ENCODE data around the gene AEBP2. TPM values are rescaled to one million over a fixed set of nuclear protein-coding genes. Genes with fewer than 3 reads are reported as not detected.
A peak's percentile ranks its signal among the peaks of the same experiment; 100 is the strongest.

Gene AEBP2
- total and polyA plus RNA-seq, 3 donors from 2014 or later, result 30.8 to 62.0 (median 57.7) TPM

- peaks cover 7% of the 10 kb centered on the region for H3K4me1 ChIP-seq
- H3K27ac ChIP-seq, result no peak overlapping the region
- no peak overlapping the region for H3K4me3 ChIP-seq
- H3K36me3 ChIP-seq (ENCODE audit: low read depth, missing control alignments), result no peaks in the 10 kb centered on the region
- DNase-seq, result no peak
- intact Hi-C loops (cut with DNase I; ENCODE audit: low total_unique reads), result no loop called here
- WGBS, 2 donors, result 60 to 69% methylated on average over 3 of the region's 3 CpGs
- TF ChIP-seq CTCF (IDR thresholded peaks at IDR 0.05) (no peak), POLR2A (IDR thresholded peaks at IDR 0.05) (no peak)
- no peaks in the 10 kb centered on the region for H3K9me3 ChIP-seq
- no peaks in the 10 kb centered on the region for H3K27me3 ChIP-seq
Observed at GRCh38 chr12:19437996-19438395, 1.3 kb upstream of the AEBP2 start.

- Histone ChIP-seq H3K36me3 (ENCODE audit: low read depth, missing control alignments) (no peaks in the 10 kb centered on the region), H3K27ac (peak overlapping the region; percentile 97 to 99), H3K4me3 (peak overlapping the region; percentile 98 to 100), H3K9me3 (no peaks in the 10 kb centered on the region), H3K4me1 (peaks cover 7% of the 10 kb centered on the region), H3K27me3 (no peaks in the 10 kb centered on the region)
- DNase-seq, result peak; percentile 75
- TF ChIP-seq POLR2A (IDR thresholded peaks at IDR 0.05) (no peak), CTCF (IDR thresholded peaks at IDR 0.05) (no peak)
- 1% methylated on average over 50 to 71 of the region's 71 CpGs for WGBS, 2 donors
- intact Hi-C loops (cut with DNase I; ENCODE audit: low total_unique reads), result no loop called here
Observed at GRCh38 chr12:19440019-19440858, 947 bp downstream of the AEBP2 start.

- no peak for TF ChIP-seq POLR2A (IDR thresholded peaks at IDR 0.05)
- no peak for TF ChIP-seq CTCF (IDR thresholded peaks at IDR 0.05)
- Histone ChIP-seq H3K27ac (peak overlapping the region; percentile 97 to 99), H3K4me1 (peaks cover 7% of the 10 kb centered on the region), H3K9me3 (no peaks in the 10 kb centered on the region), H3K27me3 (no peaks in the 10 kb centered on the region), H3K4me3 (peak overlapping the region; percentile 98 to 100), H3K36me3 (ENCODE audit: low read depth, missing control alignments) (no peaks in the 10 kb centered on the region)
- WGBS, 2 donors, result 4 to 6% methylated on average over 8 of the region's 8 CpGs
- DNase-seq, result no peak
- intact Hi-C loops (cut with DNase I; ENCODE audit: low total_unique reads), result no loop called here
Observed at GRCh38 chr12:19440916-19441315, 1.6 kb downstream of the AEBP2 start.

GRCh38 chr12:19443585-19443984 is 4.3 kb downstream of the AEBP2 start:
- Histone ChIP-seq H3K4me3 (no peak overlapping the region), H3K36me3 (ENCODE audit: low read depth, missing control alignments) (no peaks in the 10 kb centered on the region), H3K27ac (no peak overlapping the region), H3K27me3 (no peaks in the 10 kb centered on the region), H3K9me3 (no peaks in the 10 kb centered on the region), H3K4me1 (peaks cover 15% of the 10 kb centered on the region)
- TF ChIP-seq CTCF (IDR thresholded peaks at IDR 0.05) (no peak), POLR2A (IDR thresholded peaks at IDR 0.05) (no peak)
- intact Hi-C loops (cut with DNase I; ENCODE audit: low total_unique reads), result no loop called here
- DNase-seq, result no peak
- WGBS, 2 donors, result 79 to 85% methylated on average over 4 of the region's 4 CpGs

- 59 to 61% methylated on average over 3 of the region's 3 CpGs for WGBS, 2 donors
- DNase-seq, result no peak
- peaks cover 15% of the 10 kb centered on the region for H3K4me1 ChIP-seq
- H3K36me3 ChIP-seq (ENCODE audit: low read depth, missing control alignments), result no peaks in the 10 kb centered on the region
- H3K27me3 ChIP-seq, result no peaks in the 10 kb centered on the region
- H3K9me3 ChIP-seq, result no peaks in the 10 kb centered on the region
- H3K27ac ChIP-seq, result no peak overlapping the region
- H3K4me3 ChIP-seq, result no peak overlapping the region
- intact Hi-C loops (cut with DNase I; ENCODE audit: low total_unique reads), result no loop called here
- TF ChIP-seq POLR2A (IDR thresholded peaks at IDR 0.05), result no peak
- no peak for TF ChIP-seq CTCF (IDR thresholded peaks at IDR 0.05)
Observed at GRCh38 chr12:19444097-19444496, 4.8 kb downstream of the AEBP2 start.

All from testis (tissue), 3 donors.